GM23338 (cell line): Measurements from ENCODE around the gene MYT1. TPM values are rescaled to one million over a fixed set of nuclear protein-coding genes. Genes with fewer than 3 reads are reported as not detected.

Source experiments
- ATAC-seq: fragments of 200-7000 bp; cut with Tn5 transposase; 3 replicates; pipeline ENCODE4 v1.9.1; 2020
- DNase-seq: peaks from one replicate; pipeline ENCODE4 v3.0.0-alpha.2; 2015; ENCODE audit warnings: low spot score
- H2AFZ ChIP-seq: fragments of 200-600 bp; sonication (generic); 2 replicates; pipeline ENCODE4 v1.8.0; 2016; ENCODE audit warnings: antibody characterized with exemption, mild to moderate bottlenecking, moderate library complexity
- H3F3A ChIP-seq: fragments of 200-600 bp; sonication (generic); replicated peaks from 2 replicates; pipeline ENCODE4 v1.8.0; 2017; ENCODE audit warnings: antibody characterized with exemption, mixed run types, low read depth
- H3K27ac ChIP-seq: fragments of 200-600 bp; sonication (generic); 2 replicates; pipeline ENCODE4 v1.6.1; 2016; ENCODE audit warnings: low read depth
- H3K27me3 ChIP-seq: fragments of 200-600 bp; sonication (generic); 2 replicates; pipeline ENCODE4 v1.8.0; 2016; ENCODE audit warnings: mild to moderate bottlenecking, mixed run types, moderate library complexity; ENCODE audit not compliant: insufficient read depth
- H3K36me3 ChIP-seq: fragments of 200-600 bp; sonication (generic); 2 replicates; pipeline ENCODE4 v1.8.0; 2016; ENCODE audit warnings: mild to moderate bottlenecking; ENCODE audit not compliant: insufficient read depth
- H3K4me1 ChIP-seq: fragments of 200-600 bp; sonication (generic); 2 replicates; pipeline ENCODE4 v1.8.0; 2016; ENCODE audit warnings: mild to moderate bottlenecking, moderate library complexity; ENCODE audit not compliant: insufficient read depth
- H3K4me2 ChIP-seq: fragments of 200-600 bp; sonication (generic); 2 replicates; pipeline ENCODE4 v1.7.1; 2017; ENCODE audit warnings: mixed run types
- H3K4me3 ChIP-seq: fragments of 200-600 bp; sonication (generic); 2 replicates; pipeline ENCODE4 v1.6.1; 2016; ENCODE audit warnings: mixed run types
- H3K79me2 ChIP-seq: fragments of 200-600 bp; sonication (generic); replicated peaks from 2 replicates; pipeline ENCODE4 v1.8.0; 2017; ENCODE audit warnings: mild to moderate bottlenecking; ENCODE audit not compliant: insufficient read depth
- H3K9me2 ChIP-seq: fragments of 200-600 bp; sonication (generic); 2 replicates; pipeline ENCODE4 v1.8.0; 2017; ENCODE audit not compliant: insufficient read depth
- H4K20me1 ChIP-seq: fragments of 200-600 bp; sonication (generic); replicated peaks from 2 replicates; pipeline ENCODE4 v1.8.0; 2017; ENCODE audit warnings: mild to moderate bottlenecking; ENCODE audit not compliant: insufficient read depth
- H3K27ac Mint-ChIP-seq: 2 replicates; pipeline ENCODE4 v1.8.0; 2020; ENCODE audit warnings: inconsistent platforms, mild to moderate bottlenecking, moderate library complexity, mixed read lengths
- H3K27me3 Mint-ChIP-seq: 3 replicates; pipeline ENCODE4 v1.8.0; 2022; ENCODE audit warnings: low read depth, mild to moderate bottlenecking, moderate library complexity, mixed read lengths, inconsistent platforms; ENCODE audit not compliant: insufficient read depth, poor library complexity
- H3K36me3 Mint-ChIP-seq: 3 replicates; pipeline ENCODE4 v1.8.0; 2021; ENCODE audit warnings: low read depth, mild to moderate bottlenecking, inconsistent platforms, moderate library complexity, mixed read lengths
- H3K4me1 Mint-ChIP-seq: 3 replicates; pipeline ENCODE4 v1.8.0; 2020; ENCODE audit warnings: mild to moderate bottlenecking, inconsistent platforms, mixed read lengths
- H3K4me3 Mint-ChIP-seq: 3 replicates; pipeline ENCODE4 v1.8.0; 2021; ENCODE audit warnings: moderate library complexity, mild to moderate bottlenecking, inconsistent platforms, mixed read lengths
- H3K9me3 Mint-ChIP-seq: 3 replicates; pipeline ENCODE4 v1.8.0; 2020; ENCODE audit warnings: moderate library complexity, mild to moderate bottlenecking, inconsistent platforms, mixed read lengths
- CREB1 ChIP-seq: fragments of 250-450 bp; sonication (Bioruptor Pico); IDR thresholded peaks from 2 replicates; pipeline ENCODE4 v1.5.0; 2020; ENCODE audit warnings: low read depth, mild to moderate bottlenecking, moderate library complexity
- ETS1 ChIP-seq: IDR thresholded peaks from 2 replicates; pipeline ENCODE4 v1.6.1; 2016; ENCODE audit warnings: antibody characterized with exemption
- EZH2 ChIP-seq: fragments of 200-600 bp; sonication (generic); IDR thresholded peaks from one replicate; pipeline ENCODE4 v1.8.0; 2017; ENCODE audit warnings: antibody characterized with exemption, mild to moderate bottlenecking, low read depth; ENCODE audit not compliant: unreplicated experiment
- EZH2phosphoT487 ChIP-seq: fragments of 200-600 bp; sonication (generic); IDR thresholded peaks from one replicate; pipeline ENCODE4 v1.8.1; 2018; ENCODE audit warnings: antibody characterized with exemption; ENCODE audit not compliant: unreplicated experiment
- JUNB ChIP-seq: IDR thresholded peaks from one replicate; pipeline ENCODE4 v1.6.1; 2016; ENCODE audit warnings: antibody characterized with exemption; ENCODE audit not compliant: unreplicated experiment
- NANOG ChIP-seq: IDR thresholded peaks from 2 replicates; pipeline ENCODE4 v1.6.1; 2016; ENCODE audit warnings: antibody characterized with exemption, borderline replicate concordance
- POLR2AphosphoS5 ChIP-seq: IDR thresholded peaks from 2 replicates; pipeline ENCODE4 v1.6.1; 2016; ENCODE audit warnings: antibody characterized with exemption, low read depth
- STAT1 ChIP-seq: IDR thresholded peaks from one replicate; pipeline ENCODE4 v1.6.1; 2016; ENCODE audit warnings: antibody characterized with exemption; ENCODE audit not compliant: unreplicated experiment
- ZNF114 ChIP-seq: fragments of 250-450 bp; sonication (Bioruptor Pico); IDR thresholded peaks from 2 replicates; pipeline ENCODE4 v1.5.0; 2020; ENCODE audit warnings: mild to moderate bottlenecking, moderate library complexity
- ZNF331 ChIP-seq: fragments of 250-450 bp; sonication (Bioruptor Pico); IDR thresholded peaks from 2 replicates; pipeline ENCODE4 v1.5.0; 2020; ENCODE audit warnings: low read depth, mild to moderate bottlenecking, moderate library complexity
- ZNF462 ChIP-seq: fragments of 250-450 bp; sonication (Bioruptor Pico); IDR thresholded peaks from 2 replicates; pipeline ENCODE4 v1.5.0; 2020; ENCODE audit warnings: mild to moderate bottlenecking, moderate library complexity
- polyA plus RNA-seq: library from polyadenylated mRNA; unstranded; fragments of >200 nt; fragmentation: Nextera tagmentation; extraction: Ambion mirVana; gene quantifications from 2 replicates; pipeline ENCODE4 v1.2.1, GENCODE V29; 2016
- total RNA-seq: library from RNA; depleted of rRNA; stranded (reverse); fragments of >200 nt; shearing (Covaris generic); gene quantifications from 2 replicates; pipeline ENCODE4 v1.2.3, GENCODE V29; 2014
- TF ChIP-seq, protein P1 (sequence below): IDR thresholded peaks from one replicate; pipeline ENCODE4 v1.6.1; 2018; ENCODE audit warnings: antibody characterized with exemption; ENCODE audit not compliant: unreplicated experiment
- TF ChIP-seq, protein P2 (sequence below), 2 experiments: fragments of 200-600 bp in 1 of 2; sonication (generic) in 1 of 2; conservative IDR thresholded peaks; 2 replicates each; pipeline versions ENCODE4 v1.5.1 to v1.6.1; 2016 to 2017; ENCODE audit warnings: antibody characterized with exemption in 2 of 2, low read depth in 2 of 2, mild to moderate bottlenecking in 2 of 2, moderate library complexity in 1 of 2

MYT1 gene
- total and polyA plus RNA-seq, 2 experiments from 2014 or later = 0.83 to 1.6 TPM

GRCh38 chr20:64238115-64238825 is 74.0 kb downstream of the MYT1 start:
- Histone ChIP-seq H2AFZ (no peak overlapping the region), H3K27me3 (no peaks in the 10 kb centered on the region), H3K4me2 (no peak overlapping the region), H3K36me3 (no peaks in the 10 kb centered on the region), H3K9me2 (no peaks in the 10 kb centered on the region), H3K4me1 (no peaks in the 10 kb centered on the region), H3F3A (no peaks in the 10 kb centered on the region), H3K79me2 (no peaks in the 10 kb centered on the region), H4K20me1 (no peaks in the 10 kb centered on the region), H3K4me3 (no peak overlapping the region), H3K27ac (no peak overlapping the region)
- Mint-ChIP-seq H3K9me3 (peaks cover 34% of the 10 kb centered on the region), H3K27me3 (peaks cover 8% of the 10 kb centered on the region), H3K4me1 (no peaks in the 10 kb centered on the region; the same call in 2 of the 3 replicates), H3K36me3 (peaks cover 20% of the 10 kb centered on the region), H3K27ac (no peak overlapping the region), H3K4me3 (no peak overlapping the region)
- TF ChIP-seq ZNF462 (CRISPR knock-in tag) (no peak), EZH2 (no peak), ETS1 (no peak), ZNF114 (CRISPR knock-in tag) (no peak), EZH2phosphoT487 (no peak), STAT1 (no peak), ZNF331 (CRISPR knock-in tag) (no peak), NANOG (no peak), JUNB (no peak), CREB1 (CRISPR knock-in tag) (no peak), POLR2AphosphoS5 (no peak)
- TF ChIP-seq, protein P1, sequence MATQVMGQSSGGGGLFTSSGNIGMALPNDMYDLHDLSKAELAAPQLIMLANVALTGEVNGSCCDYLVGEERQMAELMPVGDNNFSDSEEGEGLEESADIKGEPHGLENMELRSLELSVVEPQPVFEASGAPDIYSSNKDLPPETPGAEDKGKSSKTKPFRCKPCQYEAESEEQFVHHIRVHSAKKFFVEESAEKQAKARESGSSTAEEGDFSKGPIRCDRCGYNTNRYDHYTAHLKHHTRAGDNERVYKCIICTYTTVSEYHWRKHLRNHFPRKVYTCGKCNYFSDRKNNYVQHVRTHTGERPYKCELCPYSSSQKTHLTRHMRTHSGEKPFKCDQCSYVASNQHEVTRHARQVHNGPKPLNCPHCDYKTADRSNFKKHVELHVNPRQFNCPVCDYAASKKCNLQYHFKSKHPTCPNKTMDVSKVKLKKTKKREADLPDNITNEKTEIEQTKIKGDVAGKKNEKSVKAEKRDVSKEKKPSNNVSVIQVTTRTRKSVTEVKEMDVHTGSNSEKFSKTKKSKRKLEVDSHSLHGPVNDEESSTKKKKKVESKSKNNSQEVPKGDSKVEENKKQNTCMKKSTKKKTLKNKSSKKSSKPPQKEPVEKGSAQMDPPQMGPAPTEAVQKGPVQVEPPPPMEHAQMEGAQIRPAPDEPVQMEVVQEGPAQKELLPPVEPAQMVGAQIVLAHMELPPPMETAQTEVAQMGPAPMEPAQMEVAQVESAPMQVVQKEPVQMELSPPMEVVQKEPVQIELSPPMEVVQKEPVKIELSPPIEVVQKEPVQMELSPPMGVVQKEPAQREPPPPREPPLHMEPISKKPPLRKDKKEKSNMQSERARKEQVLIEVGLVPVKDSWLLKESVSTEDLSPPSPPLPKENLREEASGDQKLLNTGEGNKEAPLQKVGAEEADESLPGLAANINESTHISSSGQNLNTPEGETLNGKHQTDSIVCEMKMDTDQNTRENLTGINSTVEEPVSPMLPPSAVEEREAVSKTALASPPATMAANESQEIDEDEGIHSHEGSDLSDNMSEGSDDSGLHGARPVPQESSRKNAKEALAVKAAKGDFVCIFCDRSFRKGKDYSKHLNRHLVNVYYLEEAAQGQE = no peak
- TF ChIP-seq, protein P2, sequence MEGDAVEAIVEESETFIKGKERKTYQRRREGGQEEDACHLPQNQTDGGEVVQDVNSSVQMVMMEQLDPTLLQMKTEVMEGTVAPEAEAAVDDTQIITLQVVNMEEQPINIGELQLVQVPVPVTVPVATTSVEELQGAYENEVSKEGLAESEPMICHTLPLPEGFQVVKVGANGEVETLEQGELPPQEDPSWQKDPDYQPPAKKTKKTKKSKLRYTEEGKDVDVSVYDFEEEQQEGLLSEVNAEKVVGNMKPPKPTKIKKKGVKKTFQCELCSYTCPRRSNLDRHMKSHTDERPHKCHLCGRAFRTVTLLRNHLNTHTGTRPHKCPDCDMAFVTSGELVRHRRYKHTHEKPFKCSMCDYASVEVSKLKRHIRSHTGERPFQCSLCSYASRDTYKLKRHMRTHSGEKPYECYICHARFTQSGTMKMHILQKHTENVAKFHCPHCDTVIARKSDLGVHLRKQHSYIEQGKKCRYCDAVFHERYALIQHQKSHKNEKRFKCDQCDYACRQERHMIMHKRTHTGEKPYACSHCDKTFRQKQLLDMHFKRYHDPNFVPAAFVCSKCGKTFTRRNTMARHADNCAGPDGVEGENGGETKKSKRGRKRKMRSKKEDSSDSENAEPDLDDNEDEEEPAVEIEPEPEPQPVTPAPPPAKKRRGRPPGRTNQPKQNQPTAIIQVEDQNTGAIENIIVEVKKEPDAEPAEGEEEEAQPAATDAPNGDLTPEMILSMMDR (conservative IDR thresholded peaks at IDR 0.05; ENCODE audit: low read depth in 2 of 2) = no peak
- ATAC-seq = no peak
- no peak for DNase-seq
